ENCODE results near the gene TEDC2.
"Not testable (repeated sequence)": the region's sequence is repeated elsewhere in the genome, so short reads cannot be mapped to it uniquely, and the experiment has no call there.

TEDC2 gene

DNA sequence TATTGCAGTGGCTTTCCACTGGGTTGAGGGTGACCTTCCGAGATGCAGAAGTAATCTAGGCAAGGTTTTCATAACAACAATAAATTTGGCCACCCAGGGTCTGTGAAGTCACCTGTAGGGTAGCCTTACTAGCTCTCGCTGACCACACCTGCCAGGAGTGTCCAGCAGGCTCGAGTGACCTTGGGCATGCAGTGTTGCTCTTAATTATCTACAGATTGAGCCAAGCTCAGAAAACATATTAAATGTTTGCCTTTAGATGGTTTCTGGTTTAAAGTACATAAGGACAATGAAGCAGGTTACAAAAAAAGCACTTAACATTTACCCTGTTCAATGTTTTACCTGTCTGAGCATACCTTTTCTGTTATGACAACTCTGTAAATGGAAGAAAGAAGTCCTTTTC, 16.8 kb downstream of the TEDC2 start:
- no peak overlapping the region for H3K4me3 Mint-ChIP-seq
- no peak overlapping the region for H3K27ac Mint-ChIP-seq
- no peaks in the 10 kb centered on the region for H3K9me3 Mint-ChIP-seq
- H3K27me3 Mint-ChIP-seq = peaks cover 18% of the 10 kb centered on the region
- H3K4me1 Mint-ChIP-seq = peaks cover 42% of the 10 kb centered on the region
- no peak for ATAC-seq
- DNase-seq = no peak

DNA sequence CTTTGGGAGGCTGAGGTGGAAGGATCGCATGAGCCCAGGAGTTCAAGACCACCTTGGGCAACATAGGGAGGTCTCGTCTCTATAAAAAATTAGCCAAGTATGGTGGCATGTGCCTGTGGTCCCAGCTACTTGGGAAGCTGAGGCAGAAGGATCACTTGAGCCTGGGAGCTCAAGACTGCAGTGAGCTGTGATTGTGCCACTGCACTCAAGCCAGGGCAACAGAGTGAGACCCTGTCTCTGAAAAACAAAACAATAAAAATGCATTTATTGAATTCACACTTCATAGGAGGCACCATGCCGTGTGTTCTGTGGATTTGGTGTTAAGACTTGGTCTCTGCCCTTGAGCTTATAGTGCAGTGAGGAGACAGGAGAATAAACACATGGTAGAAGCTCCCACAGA, 17.4 kb downstream of the TEDC2 start:
- peaks cover 42% of the 10 kb centered on the region for H3K4me1 Mint-ChIP-seq
- no peak overlapping the region for H3K27ac Mint-ChIP-seq
- H3K9me3 Mint-ChIP-seq = no peaks in the 10 kb centered on the region
- no peak overlapping the region for H3K4me3 Mint-ChIP-seq
- ATAC-seq (no peak), DNase-seq (no peak)
- peaks cover 12% of the 10 kb centered on the region for H3K27me3 Mint-ChIP-seq

DNA sequence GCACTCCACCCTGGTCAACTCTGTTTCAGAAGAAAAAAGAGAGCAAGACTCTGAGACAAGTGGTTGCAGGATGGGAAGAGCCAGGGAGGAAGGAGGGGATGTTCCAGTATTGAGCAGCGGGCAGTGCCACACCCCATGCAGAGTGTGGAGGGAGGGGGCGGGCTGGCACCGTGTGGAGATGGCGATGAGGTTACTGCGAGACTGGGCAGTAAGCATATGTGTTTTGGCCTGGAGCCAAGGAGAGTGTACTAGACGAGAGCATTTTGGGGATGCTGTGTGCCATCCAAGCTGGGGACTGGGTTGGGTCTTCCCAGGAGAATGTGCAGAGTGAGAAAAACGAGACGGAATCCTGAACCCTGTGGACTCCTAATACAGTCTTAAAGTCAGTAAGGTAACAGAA, 18.4 kb downstream of the TEDC2 start:
- Mint-ChIP-seq H3K4me1 (peaks cover 42% of the 10 kb centered on the region), H3K27ac (no peak overlapping the region), H3K9me3 (no peaks in the 10 kb centered on the region), H3K27me3 (peaks cover 3% of the 10 kb centered on the region), H3K4me3 (no peak overlapping the region)
- ATAC-seq (no peak), DNase-seq (no peak)

DNA sequence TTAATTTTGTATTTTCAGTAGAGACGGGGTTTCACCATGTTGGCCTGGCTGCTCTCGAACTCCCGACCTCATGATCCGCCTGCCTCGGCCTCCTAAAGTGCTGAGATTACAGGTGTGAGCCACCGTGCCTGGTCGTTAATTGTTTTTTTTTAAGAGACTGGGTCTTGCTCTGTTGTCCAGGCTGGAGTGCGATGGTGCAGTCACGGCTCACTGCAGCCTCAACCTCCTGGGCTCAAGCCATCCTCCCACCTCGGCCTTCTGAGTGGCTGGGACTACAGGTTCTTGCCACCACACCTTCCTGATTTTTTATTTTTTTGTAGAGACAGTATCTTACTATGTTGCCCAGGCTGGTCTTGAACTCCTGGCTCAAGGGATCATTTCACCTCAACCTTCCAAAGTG, 20.1 kb downstream of the TEDC2 start:
- not testable (repeated sequence) for DNase-seq, H3K27me3 Mint-ChIP-seq, H3K4me3 Mint-ChIP-seq, H3K9me3 Mint-ChIP-seq, ATAC-seq
- Mint-ChIP-seq H3K4me1 (peaks cover 43% of the 10 kb centered on the region), H3K27ac (peak overlapping the region in 1 of 2 donors; percentile 36)

DNA sequence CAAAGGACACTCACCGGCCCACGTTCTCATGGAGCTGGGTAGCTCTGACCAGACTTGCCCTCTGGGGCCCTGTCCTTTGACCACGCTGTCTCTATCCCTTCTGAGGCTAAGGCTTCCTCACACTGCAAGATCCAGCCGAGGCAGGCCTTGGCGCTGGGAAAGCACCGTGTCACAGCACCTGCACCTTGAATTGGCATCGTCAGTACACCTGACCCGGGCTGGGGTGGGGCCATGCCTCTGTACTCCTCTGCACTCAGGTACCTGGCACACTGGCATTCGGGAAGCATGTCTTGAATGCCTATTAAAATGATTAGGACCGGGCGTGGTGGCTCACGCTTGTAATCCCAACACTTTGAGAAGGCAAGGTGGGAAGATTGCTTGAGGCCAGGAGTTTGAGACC, 21.0 kb downstream of the TEDC2 start:
- H3K9me3 Mint-ChIP-seq = no peaks in the 10 kb centered on the region
- H3K4me3 Mint-ChIP-seq = no peak overlapping the region
- H3K27ac Mint-ChIP-seq = no peak overlapping the region
- H3K4me1 Mint-ChIP-seq = peaks cover 39% of the 10 kb centered on the region
- DNase-seq (no peak), ATAC-seq (no peak)
- no peaks in the 10 kb centered on the region for H3K27me3 Mint-ChIP-seq

DNA sequence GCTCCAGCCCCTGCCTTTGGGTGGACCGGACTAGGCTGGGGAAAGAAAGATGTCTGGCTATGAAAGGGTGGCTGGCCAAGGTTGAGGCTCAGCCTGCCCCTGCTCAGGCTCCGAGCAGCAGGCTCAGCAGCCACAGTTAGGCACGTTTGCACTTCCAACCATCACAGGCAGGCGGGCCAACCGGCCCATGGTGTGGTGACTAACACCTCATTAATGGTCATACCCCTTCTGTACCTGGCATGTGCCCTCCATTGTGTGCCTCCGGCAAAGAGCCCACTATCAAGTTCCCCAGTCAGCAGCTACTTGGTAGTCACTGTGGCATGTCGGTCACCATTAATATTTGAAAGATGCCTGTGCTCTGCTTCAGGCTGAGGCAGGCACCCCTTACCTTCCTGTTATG, 21.8 kb downstream of the TEDC2 start:
- Mint-ChIP-seq H3K4me1 (peaks cover 38% of the 10 kb centered on the region), H3K27ac (peak overlapping the region in 1 of 2 donors; percentile 38)
- ATAC-seq = no peak

DNA sequence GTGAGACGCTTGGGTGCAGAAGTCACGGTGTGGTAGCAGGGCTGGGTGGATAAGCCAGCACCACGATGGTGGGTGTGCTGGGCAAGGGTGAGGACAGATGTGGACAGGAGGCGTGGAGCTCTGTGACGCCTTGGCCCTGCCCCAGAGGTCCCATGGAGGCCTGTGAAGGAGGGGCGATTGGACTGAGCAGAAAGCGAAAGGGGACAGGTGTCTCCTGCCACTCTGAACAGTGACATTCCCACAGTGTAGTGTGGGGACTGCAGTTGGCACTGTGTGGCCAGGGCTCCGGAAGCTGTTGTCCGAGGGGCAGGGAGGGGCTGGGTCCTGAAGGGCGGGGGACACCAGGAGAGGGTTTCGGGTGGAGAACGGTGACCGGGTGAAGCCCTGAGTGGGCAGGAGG, 22.3 kb downstream of the TEDC2 start:
- DNase-seq (no peak), ATAC-seq (no peak)
- peak overlapping the region in 1 of 2 donors; percentile 38 for H3K27ac Mint-ChIP-seq
- no peaks in the 10 kb centered on the region for H3K27me3 Mint-ChIP-seq
- no peak overlapping the region for H3K4me3 Mint-ChIP-seq
- H3K9me3 Mint-ChIP-seq = no peaks in the 10 kb centered on the region
- H3K4me1 Mint-ChIP-seq = peaks cover 40% of the 10 kb centered on the region

More for the DNA sequence above, 21.8 kb downstream of the TEDC2 start:
- no peaks in the 10 kb centered on the region for H3K9me3 Mint-ChIP-seq
- no peaks in the 10 kb centered on the region for H3K27me3 Mint-ChIP-seq
- no peak for DNase-seq
- no peak overlapping the region for H3K4me3 Mint-ChIP-seq

DNA sequence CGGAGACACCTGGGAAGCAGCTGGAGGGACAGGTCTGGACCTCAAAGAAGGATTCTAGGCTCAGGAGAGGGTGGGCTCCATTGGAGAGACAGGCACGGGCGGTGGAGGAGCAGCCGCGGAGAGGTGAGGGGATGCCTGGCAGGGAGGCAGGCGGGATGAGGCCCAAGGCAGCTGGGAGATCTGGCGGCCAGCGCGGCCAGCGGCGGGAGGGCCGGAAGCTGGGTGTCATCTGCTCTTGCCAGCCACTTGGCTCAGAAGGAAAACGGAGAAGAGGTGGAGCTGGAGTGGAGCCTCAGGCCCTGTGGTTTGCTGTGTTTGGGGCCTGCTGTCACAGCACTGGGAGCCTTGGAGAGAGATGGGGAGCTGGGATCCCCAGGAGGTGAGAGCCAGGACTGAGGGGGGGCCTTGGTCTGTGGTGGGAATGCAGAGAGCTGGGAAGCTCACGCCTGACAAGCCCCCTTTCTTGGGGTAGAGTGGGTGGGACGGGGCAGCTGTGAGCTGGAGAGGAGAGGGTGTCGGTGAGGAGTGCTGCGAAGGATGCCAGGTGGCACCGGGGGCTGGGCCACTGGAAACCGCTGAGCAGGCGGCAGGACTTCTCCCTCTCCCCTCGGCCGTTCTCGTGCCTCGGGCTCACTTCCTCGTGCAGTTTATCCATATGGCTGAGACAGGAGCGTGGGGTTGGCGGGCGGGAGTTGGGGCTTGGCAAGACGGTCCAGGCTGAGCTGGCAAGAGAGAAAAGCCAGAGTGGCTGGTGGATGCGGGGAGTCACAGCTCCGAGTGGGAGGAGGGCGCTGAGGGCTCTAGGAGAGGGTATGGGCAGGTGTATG, 23.0 kb downstream of the TEDC2 start:
- no peaks in the 10 kb centered on the region for H3K27me3 Mint-ChIP-seq
- no peaks in the 10 kb centered on the region for H3K9me3 Mint-ChIP-seq
- ATAC-seq (no peak), DNase-seq (no peak)
- no peak overlapping the region for H3K4me3 Mint-ChIP-seq
- peaks cover 40% of the 10 kb centered on the region for H3K4me1 Mint-ChIP-seq
- peak overlapping the region in 1 of 2 donors; percentile 6 for H3K27ac Mint-ChIP-seq

DNA sequence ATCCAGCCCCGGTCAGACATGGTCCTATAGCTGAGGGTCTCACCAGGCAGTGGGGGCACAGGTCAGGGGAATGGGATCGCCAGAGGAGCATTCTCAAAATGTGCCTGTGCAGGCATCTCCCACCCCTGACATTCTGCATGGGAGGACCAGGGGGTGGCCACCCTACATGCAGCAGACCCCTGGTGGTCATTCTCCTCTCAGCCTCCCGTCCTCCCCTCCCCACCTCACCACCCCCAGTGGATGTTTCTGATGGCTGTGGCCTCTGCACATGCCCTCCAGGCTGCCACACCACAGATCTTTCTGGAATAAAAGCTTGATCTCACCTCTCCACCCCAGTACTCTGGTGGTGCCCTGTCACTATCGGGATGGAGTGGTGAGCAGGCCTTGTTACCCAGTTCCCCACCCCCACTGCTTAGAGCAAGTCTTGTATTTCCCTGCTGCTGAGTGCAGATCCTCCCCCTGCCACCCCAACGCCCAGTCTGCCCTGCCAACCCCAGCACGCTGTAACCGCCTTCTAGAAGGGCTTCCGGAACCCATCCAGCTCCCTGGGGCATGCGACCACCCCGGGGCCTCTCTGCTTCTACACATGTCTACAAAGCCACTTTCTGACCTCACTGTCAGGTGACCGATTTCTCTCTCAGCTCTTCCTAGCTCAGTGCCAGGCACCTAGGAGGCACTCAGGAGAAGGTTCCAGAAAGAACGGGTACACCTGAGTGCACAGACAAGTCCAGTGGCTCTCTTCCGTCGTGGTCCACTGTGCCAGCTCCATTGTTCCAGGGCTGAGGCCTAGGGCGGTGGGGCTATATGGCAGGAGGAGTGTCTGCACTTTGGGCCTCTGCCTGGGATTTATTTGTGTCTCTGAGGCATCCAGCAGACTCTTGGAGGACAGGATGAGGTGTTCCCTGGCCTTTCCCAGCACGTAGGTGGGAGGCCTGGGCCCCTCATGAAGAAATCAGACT, 24.3 kb downstream of the TEDC2 start:
- no peaks in the 10 kb centered on the region for H3K9me3 Mint-ChIP-seq
- H3K27me3 Mint-ChIP-seq = no peaks in the 10 kb centered on the region
- DNase-seq (no peak), ATAC-seq (no peak)
- no peak overlapping the region for H3K27ac Mint-ChIP-seq
- peaks cover 41% of the 10 kb centered on the region for H3K4me1 Mint-ChIP-seq
- no peak overlapping the region for H3K4me3 Mint-ChIP-seq

DNA sequence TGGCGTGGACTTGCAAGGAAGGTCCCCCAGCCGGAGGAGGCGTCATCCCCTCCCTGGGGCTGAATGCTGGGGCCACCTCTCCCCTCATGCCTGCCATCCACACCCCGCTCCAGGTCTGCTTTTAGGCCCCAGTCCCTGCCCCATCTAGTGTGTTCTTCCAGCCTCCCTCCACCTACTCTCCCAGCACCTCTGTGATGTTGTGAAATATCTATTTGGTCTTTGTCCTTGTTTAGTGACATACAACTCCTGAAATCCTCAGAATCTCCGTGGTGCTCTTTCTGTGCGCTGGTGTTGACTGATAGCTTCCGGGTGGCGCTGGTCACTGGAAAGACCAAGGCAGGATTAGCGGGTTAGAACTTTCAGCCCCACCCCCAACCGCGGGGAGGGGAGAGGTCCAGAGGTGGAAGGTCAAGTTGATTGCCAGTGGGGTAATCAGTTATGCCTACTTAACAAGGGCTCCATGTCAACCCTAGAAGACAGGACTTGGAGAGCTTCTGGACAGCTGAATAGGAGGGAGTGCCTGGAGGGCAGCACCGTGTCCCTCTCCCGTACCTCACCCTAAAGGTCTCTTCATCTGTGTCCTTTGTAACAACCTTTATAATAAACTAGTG, 25.1 kb downstream of the TEDC2 start:
- Mint-ChIP-seq H3K9me3 (no peaks in the 10 kb centered on the region), H3K4me1 (peaks cover 41% of the 10 kb centered on the region), H3K27ac (no peak overlapping the region), H3K27me3 (no peaks in the 10 kb centered on the region), H3K4me3 (no peak overlapping the region)
- DNase-seq (no peak), ATAC-seq (no peak)

DNA sequence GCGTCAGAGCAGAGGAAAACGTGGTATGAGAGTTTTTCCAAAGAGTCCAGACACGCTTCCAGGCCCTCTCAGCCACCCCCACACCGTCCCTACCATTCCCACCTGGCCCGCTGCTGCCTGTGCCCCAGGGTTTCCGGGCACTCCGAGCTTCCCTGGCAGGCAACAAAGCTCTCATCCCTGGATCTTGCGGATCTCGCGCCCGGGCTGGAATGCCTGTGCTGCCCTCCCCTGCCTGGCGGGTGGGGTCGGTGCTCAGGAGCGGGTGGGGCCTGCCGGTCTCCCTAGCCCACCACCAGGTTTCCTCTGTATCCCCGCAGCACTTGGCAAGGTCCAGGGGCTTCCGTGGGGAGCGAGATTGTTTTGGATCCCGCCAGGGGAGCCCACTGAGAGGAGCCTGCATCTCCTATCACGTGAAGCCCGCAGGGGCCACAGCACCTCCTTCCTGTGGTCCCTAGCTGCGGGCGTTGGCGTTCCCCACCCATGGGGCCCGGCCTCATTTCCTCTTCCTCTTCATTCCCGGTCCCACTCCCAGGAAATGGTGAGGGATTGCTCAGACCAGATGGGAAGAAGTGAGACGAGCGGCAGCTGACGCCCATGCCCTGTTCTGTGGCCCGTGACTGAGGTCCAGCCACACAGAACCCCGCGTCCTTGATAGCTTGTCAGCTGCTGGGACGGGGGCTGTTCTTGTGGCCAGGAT, 26.1 kb downstream of the TEDC2 start:
- peaks cover 41% of the 10 kb centered on the region for H3K4me1 Mint-ChIP-seq
- peak overlapping the region in 1 of 2 donors; percentile 29 for H3K27ac Mint-ChIP-seq
- DNase-seq (no peak), ATAC-seq (no peak)
- no peaks in the 10 kb centered on the region for H3K9me3 Mint-ChIP-seq
- no peak overlapping the region for H3K4me3 Mint-ChIP-seq
- H3K27me3 Mint-ChIP-seq = no peaks in the 10 kb centered on the region

DNA sequence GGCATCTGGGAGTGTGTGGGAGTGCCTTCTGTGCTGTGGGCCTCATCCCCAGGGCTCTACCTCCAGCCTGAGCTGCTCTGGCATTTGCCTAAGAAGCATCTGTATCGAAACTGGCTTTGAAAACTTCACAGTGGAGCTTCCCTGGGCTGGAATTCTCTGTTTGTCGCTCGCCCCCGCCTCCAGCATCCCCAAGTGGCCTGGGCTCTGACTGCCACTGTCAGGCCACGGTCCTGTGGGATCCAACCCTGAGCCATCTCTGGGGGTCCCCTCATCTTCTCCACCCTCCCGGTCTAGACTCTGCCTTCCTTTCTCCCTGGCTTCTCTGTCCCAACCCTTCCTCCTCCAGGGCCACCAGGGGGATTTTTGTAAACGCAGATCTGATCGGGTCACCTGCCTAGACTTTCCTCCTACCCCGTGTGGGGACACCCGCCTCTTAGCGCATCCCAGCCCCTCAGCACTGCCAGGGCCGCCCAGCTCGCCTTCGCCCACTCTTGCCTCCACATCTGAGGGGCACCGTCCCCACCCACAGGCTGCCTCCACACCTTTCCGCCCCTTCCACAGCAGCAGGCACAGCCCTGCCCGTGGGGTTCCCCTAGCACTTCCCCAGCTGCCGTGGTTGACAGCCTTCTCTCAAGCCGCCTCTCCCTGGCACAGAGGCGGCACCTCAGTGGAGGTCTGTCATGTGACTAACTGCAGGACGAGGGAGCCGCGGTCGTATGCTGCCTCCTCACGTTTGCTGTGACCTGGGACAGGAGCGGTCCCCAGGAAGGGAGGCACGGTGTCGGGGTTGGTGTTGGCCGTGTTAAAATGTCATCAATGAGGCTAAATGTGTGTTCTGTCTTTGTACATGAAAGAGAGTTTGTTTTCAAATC, 27.0 kb downstream of the TEDC2 start:
- peaks cover 40% of the 10 kb centered on the region for H3K4me1 Mint-ChIP-seq
- DNase-seq (peak; percentile 71 to 86), ATAC-seq (peak; percentile 97)

DNA sequence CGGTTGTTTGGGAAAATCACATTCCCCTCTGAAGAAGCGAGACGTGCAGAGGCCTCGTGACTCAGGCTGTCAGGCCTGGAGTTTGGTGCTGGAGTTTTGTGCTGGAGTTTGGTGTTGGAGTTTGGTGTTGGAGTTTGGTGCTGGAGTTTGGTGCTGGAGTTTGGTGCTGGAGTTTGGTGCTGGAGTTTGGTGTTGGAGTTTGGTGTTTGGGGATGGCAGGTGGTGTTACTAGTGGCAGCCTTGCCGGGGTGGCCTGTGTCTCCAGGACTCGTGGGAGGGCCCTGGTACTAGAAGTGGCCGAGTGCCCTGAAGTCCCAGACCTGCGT, 27.6 kb downstream of the TEDC2 start:
- H3K27ac Mint-ChIP-seq = peak overlapping the region; percentile 16 to 47
- no peak for DNase-seq
- H3K9me3 Mint-ChIP-seq = no peaks in the 10 kb centered on the region
- ATAC-seq = no peak
- peak overlapping the region; percentile 70 to 78 for H3K4me3 Mint-ChIP-seq
- peaks cover 34% of the 10 kb centered on the region for H3K4me1 Mint-ChIP-seq
- H3K27me3 Mint-ChIP-seq = no peaks in the 10 kb centered on the region

More for the DNA sequence above, 27.0 kb downstream of the TEDC2 start:
- Mint-ChIP-seq H3K27me3 (no peaks in the 10 kb centered on the region), H3K9me3 (no peaks in the 10 kb centered on the region), H3K4me3 (peak overlapping the region; percentile 70 to 78), H3K27ac (peak overlapping the region; percentile 16 to 47)

DNA sequence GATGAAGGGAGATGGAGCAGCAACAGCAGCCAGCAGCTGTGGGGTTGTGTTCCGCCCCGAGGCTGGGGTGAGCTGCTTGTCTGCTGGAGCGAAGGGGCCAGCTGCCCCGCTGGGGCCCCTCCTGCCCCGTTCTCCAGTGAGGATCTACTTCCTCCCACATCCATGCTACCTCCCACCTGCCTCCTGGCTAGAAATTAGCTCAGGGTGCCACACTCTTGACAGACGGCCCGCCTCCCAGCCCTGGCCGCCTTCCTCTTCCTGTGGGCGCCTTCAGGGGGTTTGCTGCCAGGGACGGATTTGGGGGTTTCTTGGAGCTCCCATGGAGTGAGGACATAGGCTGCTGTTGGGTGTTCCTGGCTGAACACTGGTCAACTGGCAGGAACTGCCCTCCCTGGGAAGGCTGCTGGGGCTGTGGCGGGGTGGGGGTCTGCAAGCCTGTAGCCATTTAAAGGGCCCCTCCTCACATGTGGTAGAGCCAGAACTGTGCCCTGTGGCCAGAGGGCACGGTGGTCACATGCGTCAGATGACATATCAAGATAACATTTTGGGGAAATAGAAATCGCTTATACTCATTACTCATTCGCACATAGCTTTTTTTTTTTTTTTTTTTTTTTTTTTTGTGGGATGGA, 28.1 kb downstream of the TEDC2 start:
- H3K4me1 Mint-ChIP-seq = peaks cover 28% of the 10 kb centered on the region
- H3K9me3 Mint-ChIP-seq = no peaks in the 10 kb centered on the region
- peak overlapping the region in 1 of 2 donors; percentile 70 for H3K4me3 Mint-ChIP-seq
- H3K27ac Mint-ChIP-seq = no peak overlapping the region
- DNase-seq = no peak
- ATAC-seq = no peak
- H3K27me3 Mint-ChIP-seq = no peaks in the 10 kb centered on the region
